Hematopoietic multipotent progenitor cell treated with erythropoietin and hydrocortisone succinate and interleukin-3 and kit ligand, for 15 days (in vitro differentiated cells): ENCODE data around the gene NGEF.

ENCODE experiments used
- DNase-seq: peaks from one replicate; pipeline ENCODE4 v3.0.0-alpha.2; 2015; ENCODE audit warnings: low spot score

Gene NGEF

DNA sequence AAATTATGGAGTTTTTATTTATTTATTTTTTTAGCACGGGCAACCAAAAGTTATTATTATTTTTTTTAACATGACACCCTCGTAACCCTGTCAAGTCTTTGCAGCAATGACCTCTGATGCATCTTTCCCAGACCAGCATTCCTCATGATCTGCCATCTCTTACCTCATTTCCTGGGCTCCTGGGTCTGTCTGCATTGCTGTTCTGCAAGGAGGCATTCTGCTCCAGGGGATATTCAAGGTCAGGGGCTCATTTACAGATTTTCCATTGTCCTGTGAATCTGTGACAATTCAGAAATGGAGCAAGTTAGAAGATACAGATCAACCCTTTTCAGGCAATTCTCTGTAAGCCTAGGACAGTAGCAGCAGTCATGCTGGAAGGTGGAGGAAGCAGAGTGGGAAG, 43.0 kb downstream of the NGEF start:
- no peak for DNase-seq

DNA sequence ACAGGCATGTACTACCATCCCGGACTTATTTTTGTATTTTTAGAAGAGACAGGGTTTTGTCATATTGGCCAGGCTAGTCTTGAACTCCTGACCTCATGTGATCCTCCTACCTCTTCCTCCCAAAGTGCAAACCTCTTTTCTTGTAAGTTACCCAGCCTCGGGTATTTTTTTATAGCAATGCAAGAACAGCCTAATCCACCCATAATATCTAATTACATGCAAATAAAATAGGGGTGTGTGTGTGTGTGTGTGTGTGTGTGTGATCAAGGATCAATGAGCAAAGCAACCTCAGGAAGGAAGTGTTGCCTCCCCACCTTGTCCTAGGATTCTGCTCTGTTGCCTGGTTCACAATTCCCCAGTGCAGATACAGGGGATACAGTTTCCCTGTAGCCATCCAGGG, 45.6 kb downstream of the NGEF start:
- DNase-seq, result no peak

DNA sequence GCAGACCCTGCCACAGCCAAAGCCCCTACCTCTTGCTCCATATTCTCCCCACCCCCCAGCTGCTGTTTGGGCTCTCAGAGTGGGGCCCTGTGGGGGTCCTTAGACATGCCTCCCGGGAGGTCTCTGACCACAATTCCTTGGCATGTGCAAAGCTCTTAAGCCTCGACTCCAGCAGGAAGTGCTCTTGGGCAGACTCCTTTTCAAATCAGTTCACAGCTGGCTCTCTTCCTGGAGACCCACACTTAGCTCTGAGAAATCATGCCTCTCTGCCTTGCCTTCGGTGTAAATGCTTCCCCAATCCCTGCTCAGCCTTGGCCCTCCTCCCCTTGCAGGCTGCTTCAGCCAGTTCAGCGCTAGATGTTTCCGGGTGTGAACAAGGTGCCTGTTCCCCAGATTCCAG, 46.9 kb downstream of the NGEF start:
- no peak for DNase-seq

DNA sequence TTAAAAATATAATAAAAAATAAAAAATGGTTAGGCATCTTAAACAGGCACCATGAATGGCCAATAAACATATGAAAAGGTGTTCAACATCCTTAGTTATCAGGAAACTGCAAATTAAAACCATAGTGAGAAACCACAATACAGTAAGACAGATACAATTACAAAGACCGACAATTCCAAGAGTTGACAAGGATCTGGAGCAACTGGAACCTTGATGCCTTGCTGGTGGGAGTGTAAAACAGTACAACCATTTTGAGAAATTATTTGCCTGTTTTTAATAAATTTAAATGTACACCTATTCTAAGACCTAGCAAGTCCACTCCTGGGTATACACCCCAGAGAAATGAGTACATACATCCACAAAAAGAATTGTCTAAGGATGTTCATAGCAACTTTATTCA, 49.1 kb downstream of the NGEF start:
- DNase-seq, result no peak

DNA sequence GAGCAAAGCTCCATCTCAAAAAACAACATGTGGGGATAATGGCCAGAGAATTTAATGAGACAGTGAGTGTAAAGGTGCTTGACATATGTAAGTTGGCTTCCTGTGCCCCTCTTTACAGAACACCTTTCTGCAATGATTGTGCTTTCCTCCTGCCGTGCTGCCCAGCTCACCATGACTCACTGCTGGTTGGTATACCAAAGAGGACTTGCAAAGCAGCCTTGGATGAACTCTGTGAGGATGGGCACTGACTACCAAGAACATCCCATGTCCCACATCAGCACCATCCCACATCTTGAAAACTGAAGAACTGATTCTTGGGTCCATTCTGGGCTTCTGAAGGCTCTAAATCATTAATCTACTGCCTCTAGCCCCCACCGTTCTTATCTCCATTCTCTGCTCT, 52.2 kb downstream of the NGEF start:
- DNase-seq, result no peak

DNA sequence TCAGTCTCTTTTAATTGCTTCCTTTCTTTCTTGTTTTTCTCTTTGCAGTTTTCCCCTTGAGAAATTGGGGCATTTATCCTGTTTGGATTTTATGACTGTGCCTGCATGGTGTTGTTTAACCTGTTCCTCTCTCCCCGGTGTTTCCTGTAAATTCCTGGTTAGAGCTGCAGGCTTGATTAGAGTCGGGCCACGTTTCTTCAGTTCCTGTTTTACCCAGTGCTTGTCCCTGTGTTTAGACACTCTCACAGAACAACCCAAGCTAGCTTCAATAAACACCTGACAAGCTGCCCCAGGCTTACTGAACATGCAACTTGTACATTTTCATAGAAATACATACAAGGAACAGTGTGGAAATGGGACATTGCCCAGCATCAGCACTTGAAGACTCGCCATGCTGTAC, 53.9 kb downstream of the NGEF start:
- DNase-seq, result no peak

DNA sequence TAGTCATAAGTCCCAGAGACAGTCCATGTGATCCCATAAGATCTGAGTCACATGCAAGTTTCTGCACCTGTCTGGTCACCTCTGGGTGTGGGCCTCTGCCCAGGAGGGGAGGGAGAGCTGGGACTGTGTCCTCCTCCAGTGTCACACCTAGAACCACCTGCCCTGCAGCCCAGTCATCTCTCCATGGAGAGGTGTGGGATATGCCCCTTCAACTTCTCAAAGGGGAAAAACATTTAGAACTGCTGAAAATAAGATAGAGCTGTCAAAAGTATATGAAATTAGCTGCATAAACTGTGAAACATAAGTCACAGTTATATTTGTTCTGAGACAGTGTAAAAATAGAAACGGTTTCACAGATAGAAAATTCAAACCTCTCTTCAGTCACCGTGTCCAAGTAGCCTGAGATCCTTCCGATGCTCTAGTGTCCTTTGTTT, 55.4 kb downstream of the NGEF start:
- DNase-seq, result no peak

DNA sequence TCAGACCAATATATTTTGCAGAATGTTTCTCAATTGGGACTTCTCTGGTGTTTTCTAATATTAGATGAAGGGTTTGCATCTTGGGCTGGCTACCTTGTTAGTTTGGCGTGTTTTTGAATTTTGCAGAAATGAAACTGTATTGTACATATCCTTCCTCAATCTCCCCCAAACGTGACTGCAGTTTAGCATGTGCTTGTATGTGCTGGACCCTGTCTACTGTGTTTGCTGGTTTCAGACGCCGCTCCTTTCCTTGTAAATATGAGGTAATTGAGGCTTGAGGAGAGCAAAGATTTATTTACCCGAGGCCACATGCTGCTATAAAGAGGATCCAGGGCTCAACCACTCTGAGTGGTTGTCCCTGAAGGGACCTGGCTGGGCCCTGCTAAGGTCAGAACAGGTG, 57.2 kb downstream of the NGEF start:
- DNase-seq, result no peak

DNA sequence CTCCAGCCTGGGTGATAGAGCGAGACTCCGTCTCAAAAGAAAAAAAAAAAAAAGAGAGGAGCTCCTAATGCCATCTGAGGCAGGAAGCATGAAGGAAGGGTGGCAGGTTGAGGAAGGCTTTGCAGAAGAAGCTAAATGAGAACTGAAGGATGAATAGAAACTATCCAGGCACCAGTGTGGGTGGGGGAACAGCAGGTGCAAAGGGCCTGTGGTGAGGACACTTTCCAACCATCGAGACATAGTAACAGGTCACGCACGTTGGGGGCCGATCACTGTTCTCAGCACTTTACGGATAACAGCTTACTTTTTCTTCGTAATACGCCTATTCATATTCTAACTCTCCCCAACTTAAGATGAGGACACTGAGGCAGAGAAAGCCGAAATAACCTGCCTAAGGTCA, 58.4 kb downstream of the NGEF start:
- DNase-seq, result no peak

DNA sequence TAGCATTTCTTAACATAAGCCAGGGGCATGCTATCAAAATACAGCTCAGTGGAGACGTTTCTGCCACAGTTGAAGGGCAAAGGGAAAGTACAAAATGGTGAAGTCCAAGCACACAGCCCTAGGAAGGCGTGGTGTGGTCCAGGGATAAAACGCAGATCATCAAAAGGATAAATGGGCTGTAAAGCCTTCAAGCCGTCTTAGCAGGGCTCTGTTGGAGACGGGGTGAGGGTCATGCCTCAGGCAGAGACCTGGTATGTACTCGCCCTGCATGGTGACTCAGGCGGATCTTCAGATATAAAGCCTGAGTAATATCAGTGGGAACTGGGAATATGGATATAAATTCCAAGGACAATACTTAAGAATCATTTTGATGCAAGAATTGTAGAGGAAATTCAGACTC, 61.2 kb downstream of the NGEF start:
- DNase-seq, result no peak

DNA sequence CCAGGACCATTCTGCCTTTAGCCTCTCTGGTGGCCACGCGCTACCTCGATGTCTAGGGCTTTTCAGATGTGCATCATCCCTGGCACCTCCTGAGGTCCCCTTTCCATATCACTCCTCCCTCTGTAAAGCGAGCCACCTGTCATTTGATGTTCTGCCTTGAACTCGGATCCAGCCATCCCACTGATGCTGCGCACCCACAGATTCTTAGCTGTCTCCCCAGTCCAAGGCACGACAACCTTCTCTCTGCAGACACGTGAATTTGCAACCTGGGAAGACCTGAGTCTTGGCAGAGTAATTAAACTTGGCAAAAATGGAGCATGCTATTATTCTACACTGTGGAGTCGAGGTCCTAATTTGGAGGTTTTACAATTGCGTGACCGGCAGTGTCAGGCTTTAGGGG, 61.9 kb downstream of the NGEF start:
- DNase-seq, result no peak

DNA sequence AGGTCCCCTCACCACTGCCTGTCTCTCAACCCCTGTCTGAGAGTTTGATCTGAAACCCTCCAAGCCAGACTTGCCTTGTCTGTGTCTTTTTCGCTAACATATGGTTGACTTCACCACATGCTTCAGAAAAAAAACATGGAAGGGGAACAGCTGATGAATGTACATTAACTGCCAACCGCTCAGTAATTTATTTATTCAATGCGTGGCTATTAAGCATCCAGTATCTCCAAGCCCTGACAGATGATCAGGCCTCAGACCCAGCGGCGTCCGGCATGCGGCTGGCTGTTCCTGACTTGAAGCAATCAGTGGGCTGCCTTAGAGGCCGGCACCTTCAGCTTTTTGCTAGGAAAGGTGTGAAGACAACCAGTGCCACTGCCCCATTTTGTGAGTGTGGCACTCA, 62.3 kb downstream of the NGEF start:
- DNase-seq, result no peak

DNA sequence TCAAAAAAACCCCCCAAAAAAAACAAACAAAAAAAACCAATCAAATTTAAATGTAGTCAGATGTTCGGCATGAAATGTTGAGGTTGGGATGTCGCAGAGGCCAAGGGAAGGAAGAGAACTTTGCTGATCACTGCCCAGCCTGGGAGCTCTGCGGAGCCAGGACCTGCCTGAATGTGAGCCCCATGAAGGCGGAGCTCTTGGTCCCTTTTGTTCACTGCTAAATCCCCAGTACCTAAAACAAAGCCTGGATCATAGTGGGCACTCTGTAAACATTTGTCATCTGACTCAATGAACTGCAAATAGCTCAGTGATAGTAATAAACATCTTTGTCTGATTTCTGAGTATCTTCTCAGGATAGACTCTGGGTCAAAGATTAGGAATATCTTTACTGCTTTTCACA, 64.0 kb downstream of the NGEF start:
- no peak for DNase-seq

DNA sequence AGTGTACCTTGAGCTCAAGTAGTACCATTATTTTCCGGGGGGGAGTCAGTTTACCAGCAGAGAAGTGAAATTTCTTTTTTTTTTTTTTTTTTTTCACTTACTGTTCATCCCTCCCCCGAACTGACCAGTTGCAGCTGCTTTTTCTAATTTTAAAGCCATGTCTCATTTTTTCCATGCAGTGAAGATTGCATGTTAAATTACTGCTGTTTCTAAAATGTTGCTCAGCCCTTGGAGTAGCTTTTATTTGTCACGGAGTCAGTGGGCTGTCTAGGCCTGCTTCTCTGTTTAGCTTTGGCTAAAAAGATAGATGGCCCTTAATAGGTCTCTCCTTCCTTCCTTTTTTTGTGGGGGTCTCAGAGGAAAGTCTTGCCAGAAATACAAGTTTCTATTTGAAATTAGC, 70.2 kb downstream of the NGEF start:
- no peak for DNase-seq

DNA sequence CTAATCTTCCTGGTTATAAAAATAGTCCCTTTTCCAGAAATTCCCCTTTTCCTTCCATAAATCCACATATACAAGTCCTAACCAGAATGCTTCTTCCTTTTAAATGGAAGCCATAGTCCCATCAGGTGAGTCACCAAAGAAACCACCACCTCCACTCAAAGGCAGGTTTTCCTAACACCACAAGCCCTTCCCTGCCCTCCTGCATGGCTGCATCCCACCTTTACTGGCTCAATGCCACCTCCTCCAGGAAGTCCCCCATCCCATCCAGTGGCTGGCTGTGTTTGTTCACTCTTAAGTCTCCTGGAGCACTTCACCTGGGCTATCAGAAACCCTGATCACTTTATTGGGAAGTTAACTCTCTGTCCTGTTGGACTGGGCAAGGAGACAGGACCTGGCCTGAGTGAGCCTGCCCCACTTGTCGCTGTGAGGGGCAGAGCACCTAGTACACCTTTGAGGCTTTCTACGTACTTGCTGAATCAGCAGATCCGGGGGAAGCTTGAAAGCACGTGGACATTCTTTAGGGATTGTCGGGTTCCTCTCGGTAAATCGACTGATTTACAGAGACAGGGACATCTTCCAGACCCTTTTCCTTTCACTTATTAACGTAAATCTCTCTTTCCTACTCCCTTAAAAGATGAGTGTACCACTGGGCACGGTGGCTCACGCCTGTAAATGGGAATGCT, 71.0 kb downstream of the NGEF start:
- DNase-seq, result no peak

DNA sequence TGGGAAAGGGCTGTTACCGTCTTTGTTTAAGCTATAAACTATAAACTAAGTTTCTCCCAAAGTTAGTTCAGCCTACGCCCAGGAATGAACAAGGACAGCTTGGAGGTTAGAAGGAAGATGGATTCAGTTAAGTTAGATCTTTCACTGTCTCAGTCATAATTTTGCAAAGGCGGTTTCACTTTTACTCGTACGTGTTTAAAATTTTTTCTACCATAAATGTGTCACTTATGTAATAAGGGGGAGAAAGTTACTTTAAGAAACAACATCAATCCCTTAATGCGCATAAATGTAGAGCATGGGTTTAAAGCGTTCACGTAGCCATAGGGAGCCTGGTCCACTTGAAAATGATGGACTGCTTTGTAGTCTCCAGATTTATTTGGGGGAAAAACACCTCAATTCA, 71.7 kb downstream of the NGEF start:
- no peak for DNase-seq

DNA sequence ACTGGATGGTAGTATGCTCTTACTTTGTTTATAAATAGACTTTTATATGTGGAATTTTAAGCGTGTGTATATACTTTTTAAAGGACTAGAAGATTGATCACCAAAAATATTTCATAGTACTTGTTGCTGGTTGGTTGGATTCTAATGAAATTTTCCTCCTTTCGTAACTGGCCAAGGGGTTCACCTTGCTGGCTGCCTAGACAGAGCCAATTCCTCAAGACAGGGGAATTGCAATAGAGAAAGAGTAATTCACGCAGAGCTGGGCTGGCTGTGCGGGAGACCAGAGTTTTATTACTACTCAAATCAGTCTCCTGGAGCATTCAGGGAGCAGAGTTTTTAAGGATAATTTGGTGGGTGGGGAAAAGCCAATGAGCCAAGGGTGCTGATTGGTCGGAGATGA, 72.3 kb downstream of the NGEF start:
- DNase-seq, result no peak

DNA sequence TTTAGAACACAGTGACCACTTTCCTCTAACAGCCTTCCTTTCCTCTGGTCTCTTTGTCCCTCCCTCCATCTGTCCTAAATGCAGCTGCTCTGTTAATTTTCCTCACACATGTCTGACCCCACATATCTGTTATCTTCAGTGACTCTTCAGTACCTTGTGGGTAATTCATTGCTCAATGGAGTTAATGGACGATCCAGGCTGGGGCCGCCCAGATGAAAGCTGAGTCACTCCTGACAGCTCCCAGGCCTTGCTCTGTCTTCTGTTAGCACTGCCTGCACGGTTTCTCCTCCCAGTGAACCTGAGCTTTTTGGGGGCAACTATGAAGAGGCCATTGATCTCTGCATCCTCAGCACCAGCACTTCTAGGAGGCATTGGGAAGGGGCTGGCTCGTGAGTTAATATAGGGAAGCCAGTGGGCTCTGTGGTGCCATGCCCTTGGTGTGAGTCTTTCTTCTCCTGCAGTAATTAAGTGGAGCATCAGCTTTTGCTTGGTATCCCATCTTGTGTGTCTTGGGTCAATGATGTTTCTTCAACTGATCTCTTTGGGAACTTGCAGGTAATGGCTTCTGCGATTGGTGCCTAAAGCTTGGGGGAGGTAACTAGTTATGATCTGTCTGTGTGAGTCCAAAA, 75.7 kb downstream of the NGEF start:
- no peak for DNase-seq

DNA sequence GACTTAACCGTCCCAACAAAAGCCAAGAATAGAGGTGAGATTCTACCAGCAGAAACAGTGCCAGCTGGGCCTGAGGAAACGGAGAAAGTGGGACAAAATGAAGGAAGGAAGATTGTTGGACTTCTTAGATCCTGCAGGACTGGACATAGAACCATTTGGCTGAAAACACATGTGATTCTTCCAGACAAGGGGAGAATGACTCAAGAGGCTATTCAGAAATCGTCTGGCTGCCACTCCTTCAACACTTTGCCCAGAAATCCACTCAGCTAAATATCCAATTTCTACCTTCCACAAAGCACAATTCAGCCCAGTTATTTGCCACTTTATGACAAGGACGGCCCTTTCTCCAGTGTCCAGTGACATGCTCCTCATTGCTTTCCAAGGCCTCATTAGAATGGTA, 81.4 kb downstream of the NGEF start:
- no peak for DNase-seq

DNA sequence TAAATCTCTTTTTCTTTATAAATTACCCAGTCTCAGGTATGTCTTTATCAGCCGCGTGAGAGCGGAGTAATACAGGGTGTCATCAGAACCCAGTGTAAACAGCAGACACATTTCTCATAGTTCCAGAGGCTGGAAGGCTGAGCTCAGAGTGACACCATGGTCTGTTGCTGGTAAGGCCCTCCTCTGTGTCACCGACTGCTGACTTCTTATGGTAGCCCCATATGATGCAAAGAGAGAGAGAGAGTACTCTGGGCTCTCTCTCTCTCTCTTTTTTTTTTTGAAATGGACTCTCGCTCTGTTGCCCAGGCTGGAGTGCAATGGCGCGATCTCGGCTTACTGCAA, 83.0 kb downstream of the NGEF start:
- DNase-seq, result no peak

DNA sequence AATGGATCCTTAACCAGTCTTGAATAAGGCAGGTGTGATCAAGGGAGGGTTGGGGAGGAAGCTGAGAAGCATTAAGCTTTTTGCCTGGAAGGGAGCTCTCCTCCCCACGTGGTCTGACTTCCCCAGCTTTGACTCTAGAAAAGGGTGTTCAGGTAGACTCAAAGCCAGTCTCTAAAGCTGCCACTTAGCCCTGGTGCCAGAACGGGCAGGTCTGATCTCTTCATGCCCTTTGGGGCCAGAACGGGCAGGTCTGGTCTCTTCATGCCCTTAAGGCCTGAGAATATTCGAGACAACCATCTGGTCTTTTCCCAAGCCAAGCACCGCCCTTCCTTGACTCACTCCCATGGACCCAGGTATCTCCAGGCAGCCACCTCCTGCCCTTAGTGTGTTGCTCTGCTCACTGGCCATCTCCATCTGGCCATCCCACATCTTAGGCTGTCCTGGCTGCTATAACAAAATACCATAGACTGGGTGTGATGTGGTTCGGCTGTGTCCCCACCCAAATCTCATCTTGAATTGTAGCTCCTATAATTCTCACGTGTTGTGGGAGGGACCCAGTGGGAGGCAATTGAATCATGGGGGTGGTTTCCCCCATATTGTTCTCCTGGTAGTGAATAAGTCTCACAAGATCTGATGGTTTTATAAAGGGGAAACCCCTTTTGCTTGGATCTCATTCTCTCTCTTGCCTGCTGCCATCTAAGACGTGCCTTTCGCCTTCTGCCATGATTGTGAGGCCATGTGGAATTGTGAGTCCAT, 83.6 kb downstream of the NGEF start:
- no peak for DNase-seq

DNA sequence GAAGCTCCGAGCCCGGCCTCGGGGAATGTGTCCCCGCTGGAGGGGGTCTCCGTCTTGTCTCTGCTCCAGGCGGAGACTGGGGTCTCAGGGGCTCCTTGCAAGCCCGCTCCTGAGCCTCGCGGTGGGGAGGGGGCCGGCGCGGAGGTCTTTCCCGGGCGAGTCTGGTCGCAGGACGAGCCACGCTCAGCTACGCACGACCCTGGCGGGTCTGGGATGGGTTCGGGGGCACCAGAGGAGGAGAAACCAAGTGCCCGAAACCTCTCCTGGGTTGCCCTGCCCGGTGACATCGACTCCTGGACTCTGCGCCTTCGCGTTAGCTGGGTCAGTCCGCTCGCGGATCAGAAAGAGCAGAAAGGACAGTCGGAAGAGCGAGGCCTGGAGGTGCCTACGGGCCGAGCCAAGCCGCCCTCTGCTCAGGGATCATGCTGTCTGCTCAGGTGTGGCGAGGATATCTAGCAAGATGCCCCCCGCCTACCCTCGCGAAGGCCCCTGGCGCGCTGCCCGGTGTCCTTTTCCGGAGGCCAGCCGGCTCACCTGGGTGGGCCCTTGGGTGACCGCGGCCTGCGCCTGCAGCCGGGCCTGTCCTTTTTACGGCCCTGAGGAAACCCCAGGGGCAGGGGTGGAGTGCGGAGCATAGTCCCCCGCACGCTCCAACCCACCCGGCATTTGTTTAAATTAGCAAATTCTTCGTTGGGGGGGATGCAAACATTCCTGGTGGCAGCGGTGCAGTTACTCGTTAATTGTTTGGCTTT, 84.3 kb downstream of the NGEF start:
- DNase-seq, result no peak
